GM18498 (cell line): Measurements from ENCODE around the gene CCDC88B.
A peak's percentile ranks its signal among the peaks of the same experiment; 100 is the strongest.

Experiments used
- ATAC-seq: cut with Tn5 transposase; IDR thresholded peaks from one replicate; pipeline ENCODE4 v1.9.1; 2021; ENCODE audit warnings: mild to moderate bottlenecking, moderate library complexity; ENCODE audit not compliant: unreplicated experiment

Gene CCDC88B, protein sequence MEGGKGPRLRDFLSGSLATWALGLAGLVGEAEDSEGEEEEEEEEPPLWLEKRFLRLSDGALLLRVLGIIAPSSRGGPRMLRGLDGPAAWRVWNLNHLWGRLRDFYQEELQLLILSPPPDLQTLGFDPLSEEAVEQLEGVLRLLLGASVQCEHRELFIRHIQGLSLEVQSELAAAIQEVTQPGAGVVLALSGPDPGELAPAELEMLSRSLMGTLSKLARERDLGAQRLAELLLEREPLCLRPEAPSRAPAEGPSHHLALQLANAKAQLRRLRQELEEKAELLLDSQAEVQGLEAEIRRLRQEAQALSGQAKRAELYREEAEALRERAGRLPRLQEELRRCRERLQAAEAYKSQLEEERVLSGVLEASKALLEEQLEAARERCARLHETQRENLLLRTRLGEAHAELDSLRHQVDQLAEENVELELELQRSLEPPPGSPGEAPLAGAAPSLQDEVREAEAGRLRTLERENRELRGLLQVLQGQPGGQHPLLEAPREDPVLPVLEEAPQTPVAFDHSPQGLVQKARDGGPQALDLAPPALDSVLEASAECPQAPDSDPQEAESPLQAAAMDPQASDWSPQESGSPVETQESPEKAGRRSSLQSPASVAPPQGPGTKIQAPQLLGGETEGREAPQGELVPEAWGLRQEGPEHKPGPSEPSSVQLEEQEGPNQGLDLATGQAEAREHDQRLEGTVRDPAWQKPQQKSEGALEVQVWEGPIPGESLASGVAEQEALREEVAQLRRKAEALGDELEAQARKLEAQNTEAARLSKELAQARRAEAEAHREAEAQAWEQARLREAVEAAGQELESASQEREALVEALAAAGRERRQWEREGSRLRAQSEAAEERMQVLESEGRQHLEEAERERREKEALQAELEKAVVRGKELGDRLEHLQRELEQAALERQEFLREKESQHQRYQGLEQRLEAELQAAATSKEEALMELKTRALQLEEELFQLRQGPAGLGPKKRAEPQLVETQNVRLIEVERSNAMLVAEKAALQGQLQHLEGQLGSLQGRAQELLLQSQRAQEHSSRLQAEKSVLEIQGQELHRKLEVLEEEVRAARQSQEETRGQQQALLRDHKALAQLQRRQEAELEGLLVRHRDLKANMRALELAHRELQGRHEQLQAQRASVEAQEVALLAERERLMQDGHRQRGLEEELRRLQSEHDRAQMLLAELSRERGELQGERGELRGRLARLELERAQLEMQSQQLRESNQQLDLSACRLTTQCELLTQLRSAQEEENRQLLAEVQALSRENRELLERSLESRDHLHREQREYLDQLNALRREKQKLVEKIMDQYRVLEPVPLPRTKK (N-terminal part only)

DNA sequence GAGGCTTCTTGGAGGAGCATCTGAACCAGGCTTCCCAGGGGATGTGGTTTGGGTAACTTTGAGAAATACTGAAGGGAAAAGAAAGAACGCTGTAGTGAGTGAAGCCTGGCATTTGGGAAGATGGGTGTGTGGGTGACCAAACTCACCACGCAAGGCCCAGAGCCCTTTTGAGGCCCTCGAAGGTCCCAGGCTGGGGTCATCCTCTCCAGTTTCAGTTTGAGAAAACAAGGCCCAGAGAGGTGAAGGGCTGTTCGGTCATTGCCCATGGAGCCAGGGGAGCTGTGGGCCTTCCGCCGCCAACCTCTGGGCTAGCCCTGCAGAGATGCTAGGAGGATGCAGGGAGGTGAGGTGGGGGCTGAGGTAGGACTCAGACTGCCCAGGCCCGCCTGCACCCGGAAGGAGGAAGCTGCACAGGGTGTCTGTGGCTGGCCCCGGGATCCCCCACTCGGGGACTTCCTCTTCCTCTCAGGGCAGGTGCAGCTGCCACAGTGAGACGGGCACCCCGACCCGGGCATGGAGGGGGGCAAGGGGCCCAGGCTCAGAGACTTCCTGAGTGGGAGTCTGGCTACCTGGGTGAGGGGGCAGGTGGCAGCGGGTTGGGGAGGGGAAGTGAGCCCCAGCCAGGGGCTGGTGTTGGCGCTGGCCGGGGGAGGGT is at the start of gene CCDC88B:
Gene CCDC88B, plus strand, starts transcription at position 451 of the 655 bp plus-strand sequence. Its CDS starts 63 bp downstream, at position 514.
- ATAC-seq = peak; percentile 58

DNA sequence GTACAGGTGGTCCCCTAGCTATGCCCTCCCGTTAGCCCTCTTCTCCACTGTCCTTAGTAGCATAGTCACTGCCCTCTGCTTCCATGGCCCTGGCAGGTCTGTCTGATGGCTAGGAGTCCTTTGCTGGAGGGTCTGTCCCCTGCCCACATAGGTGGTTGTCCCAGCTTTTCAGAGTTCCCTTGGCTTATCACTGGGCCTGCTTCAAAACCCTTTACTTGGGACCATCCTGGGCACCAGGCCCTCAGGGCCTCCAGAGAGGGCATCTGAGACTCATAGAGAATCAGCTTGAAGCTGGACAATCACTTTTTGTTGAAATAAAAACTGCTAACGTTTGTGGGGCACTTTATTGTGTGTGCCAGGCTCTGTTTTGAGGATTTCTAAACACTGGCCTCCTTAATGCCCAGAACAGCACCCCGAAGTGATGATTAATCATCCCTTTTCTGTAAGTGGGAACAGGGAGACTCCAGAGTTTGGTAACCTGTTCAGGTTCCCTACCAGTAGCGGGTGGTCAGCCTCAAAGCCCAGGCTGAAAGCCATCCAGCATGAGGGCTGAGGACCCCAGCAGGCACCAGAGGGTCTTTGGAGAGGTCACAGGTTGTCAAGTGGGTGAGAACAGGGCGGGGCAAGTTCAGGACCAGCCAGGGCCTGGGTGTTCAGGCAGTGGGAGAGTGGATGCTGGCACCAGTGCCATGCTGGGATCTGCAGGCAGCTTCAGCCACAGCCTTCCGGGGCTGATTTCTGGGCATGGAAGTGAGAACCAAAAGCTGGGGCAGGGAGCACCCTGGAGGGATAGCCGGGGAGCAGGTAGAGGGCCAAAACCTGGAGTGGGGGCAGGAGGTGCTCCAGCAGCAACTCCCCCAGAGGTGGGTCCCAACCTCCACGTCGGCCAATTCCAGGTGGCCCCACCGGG is 49.4 kb upstream of the CCDC88B start:
- ATAC-seq = no peak

DNA sequence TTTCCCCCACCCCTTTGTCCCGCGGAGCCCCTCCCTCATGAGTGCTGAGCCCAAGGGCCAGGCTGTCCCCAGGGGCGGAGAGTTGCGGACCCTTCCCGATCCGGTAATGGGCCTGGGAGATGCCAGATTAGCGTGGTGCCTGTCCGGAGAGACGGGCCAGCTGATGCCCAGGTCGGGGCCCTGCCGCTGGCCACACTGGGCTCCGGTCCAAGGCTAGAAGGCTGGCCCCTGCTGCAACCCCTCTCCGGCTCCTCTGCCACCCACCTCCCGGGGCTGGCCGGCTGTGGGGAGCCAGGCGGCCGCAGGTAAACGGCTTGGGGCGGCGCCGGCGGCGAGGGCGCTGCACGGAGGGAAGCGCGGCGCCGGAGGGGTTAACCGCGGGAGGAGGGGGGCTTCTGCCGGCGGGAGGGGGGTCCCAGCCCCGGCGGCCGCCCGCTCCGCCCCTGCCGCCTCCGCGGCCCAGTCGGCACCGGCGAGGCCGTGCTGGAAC is 48.7 kb upstream of the CCDC88B start, which contains the start of gene KCNK4:
Gene KCNK4, plus strand, starts transcription at position 41 of the 490 bp plus-strand sequence. CDS start 1,717 bp downstream, outside the sequence.
- ATAC-seq = no peak

DNA sequence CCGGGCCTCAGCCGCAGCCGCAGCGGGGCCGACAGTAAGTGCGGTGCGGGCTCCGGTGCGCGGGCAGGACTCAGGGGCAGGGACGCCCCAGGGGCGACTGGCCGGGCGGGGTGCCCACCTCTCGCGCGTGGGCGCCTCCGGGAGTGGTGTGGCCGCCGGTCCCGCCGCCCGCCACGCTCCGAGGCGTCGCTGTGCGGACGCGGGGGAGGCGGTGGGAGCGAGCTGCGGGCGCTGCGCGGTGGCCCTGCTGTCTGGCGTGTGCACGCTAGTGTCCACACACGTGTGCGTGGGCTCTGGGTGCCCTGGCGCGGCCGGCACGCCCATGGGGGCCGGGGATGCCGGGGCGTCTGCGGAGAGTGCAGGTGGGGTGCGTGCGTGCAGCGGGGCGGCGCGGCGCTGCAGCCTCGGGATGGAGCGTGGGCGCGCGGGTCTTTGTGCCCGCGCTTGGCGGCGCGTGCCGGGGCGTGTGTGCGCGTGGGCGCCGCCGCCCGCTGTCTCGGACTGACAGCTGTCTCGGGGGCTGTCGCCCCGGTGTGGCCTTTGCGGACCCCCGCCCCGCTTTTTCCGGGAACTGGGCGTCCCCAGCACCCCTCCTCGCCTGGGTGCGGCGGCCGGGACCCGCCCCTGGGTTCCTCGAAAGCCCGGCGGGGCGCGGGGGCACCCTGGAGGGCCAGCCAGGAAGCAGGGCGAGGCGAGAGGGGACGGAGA is 48.1 kb upstream of the CCDC88B start:
- no peak for ATAC-seq

DNA sequence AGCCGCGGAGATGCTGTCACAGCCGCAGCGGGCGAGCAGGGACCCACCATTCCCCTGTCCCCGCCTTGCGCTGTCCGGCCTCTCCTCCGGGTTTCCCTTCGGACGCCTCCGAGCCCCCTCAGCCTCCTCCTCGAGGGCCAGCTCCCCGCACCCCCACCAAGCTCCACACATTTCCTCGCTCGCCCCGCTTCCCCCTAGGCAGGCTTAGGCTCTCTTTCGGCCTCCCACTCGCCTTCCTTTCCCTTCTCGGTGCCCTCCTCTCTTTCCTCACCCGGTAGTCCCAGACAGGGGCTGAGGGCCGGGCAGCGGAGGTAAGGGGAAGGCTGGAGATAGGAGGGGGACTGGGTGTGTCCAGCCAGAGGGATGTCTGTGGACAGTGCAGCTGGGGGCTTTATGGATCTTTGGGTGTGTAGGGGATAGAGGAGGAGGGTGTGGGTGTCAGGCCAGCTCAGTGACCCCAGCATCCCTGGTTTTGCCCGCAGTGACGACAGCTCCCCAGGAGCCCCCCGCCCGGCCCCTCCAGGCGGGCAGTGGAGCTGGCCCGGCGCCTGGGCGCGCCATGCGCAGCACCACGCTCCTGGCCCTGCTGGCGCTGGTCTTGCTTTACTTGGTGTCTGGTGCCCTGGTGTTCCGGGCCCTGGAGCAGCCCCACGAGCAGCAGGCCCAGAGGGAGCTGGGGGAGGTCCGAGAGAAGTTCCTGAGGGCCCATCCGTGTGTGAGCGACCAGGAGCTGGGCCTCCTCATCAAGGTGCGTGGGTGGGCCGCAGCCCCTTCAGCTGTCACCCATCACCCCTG is 47.3 kb upstream of the CCDC88B start:
- no peak for ATAC-seq

DNA sequence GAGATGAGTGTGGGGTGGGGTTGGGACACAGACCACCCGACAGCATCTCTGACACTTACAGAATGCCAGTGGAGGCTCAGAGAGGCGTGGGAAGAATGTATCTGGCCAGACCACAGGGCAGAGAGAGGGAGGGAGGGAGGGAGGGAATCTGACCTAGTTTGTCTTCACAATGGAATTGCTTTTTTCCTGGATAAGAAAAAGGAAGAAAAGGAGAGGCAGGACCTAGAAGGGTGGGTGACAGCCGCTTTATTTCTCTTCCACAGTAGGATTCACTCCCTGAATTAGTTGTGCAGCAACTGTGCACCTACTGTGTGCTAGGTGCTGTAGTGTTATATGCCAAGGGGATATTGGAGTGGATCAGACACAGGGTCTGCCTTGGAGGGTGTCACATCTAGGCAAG is 45.2 kb upstream of the CCDC88B start:
- no peak for ATAC-seq

DNA sequence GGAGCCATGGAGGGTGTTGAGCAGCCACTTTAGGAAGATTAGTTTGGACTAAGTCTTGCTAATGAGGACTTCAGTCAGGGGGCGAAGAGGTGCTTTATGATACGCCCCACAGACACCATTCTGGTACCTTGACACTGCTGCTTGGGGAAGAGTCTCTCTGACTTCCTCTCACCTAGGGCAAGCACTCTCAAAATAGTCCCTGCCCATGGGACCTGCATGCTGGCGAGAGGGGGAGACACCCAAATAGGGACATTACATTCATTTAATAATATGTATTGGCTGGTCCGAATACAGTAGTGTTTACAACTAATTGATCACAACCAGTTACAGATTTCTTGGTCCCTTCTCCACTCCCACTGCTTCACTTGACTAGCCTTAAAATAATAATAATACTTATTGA is 44.2 kb upstream of the CCDC88B start:
- no peak for ATAC-seq

DNA sequence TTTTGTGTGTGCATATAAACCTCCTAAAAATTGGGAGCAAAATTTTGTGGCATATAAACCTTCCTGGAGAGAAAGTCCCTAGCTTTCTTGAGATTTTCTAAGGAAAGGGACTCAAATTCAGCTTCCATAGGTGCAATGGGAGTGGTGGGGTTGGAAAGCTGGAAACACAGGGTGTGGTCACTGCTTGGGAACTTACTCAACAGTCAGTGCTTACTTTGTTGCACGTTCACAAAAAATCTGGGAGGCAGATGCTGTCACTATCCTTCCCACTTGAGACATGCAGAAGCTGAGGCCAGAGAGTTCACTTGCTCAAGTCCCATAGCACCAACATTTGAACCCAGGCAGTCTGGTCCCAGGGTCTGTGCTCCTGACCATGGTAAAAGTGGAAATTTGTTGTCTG is 43.8 kb upstream of the CCDC88B start:
- no peak for ATAC-seq

DNA sequence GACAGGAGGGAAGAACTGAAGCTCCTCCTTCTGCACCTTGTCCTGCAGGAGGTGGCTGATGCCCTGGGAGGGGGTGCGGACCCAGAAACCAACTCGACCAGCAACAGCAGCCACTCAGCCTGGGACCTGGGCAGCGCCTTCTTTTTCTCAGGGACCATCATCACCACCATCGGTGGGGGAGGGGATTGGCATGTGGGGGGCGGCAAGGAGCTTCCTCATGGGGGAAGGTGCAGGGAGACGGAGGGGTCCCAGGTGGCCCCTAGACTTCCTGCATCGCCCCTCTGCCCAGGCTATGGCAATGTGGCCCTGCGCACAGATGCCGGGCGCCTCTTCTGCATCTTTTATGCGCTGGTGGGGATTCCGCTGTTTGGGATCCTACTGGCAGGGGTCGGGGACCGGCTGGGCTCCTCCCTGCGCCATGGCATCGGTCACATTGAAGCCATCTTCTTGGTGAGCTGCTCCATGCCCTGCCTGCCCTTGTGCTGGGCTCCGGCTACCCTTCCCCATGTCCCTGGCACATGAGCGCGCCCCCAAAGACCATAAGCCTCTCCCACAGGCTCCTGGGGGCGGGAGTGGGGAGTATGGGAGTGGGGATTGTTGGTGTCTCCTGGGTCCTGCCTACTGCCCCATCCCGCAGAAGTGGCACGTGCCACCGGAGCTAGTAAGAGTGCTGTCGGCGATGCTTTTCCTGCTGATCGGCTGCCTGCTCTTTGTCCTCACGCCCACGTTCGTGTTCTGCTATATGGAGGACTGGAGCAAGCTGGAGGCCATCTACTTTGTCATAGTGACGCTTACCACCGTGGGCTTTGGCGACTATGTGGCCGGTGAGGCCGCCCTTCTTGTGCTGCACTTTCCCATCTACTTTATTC is 42.9 kb upstream of the CCDC88B start:
- ATAC-seq = no peak

DNA sequence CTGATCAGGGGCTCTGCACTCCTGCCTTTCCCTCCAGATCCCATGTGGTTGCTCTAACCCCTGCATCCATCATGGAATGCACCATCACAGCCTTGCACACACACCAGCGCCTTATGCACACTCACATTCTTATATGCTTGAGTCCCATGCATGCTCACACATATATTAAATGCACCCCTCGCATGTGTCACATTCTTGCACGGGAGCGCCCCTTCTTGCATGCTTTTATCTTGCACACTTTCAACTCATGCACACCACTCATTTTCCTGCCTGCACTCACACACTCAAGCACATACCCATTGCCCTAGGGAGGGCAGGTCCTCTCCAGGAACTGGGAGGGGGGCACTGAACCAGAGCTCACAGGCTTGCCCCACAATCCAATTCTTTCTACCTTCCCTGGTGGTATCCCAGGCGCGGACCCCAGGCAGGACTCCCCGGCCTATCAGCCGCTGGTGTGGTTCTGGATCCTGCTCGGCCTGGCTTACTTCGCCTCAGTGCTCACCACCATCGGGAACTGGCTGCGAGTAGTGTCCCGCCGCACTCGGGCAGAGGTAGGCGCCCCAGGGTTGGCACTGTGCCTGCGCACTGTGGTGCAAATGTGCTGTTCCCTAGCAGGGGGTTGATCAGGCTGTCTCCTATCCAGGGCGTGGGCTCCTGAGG is 42.2 kb upstream of the CCDC88B start:
- no peak for ATAC-seq

DNA sequence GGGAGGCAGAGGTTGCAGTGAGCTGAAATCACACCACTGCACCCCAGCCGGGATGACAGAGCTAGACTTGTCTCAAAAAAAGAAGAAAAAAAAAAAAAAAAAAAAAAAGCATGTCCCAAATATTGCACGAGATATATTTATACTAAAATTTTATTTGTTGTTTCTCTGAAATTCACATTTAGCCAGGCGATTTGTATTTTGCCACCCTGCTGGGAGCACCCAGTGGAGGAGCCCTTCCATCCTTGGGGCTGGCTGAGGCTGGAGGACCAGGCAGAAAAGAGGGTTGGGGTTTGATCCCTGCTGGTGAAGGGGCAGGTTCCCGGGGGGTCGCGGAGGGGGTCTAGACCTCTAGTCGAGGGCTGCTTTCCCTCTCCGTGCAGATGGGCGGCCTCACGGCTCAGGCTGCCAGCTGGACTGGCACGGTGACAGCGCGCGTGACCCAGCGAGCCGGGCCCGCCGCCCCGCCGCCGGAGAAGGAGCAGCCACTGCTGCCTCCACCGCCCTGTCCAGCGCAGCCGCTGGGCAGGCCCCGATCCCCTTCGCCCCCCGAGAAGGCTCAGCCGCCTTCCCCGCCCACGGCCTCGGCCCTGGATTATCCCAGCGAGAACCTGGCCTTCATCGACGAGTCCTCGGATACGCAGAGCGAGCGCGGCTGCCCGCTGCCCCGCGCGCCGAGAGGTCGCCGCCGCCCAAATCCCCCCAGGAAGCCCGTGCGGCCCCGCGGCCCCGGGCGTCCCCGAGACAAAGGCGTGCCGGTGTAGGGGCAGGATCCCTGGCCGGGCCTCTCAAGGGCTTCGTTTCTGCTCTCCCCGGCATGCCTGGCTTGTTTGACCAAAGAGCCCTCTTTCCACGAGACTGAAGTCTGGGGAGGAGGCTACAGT is 40.8 kb upstream of the CCDC88B start:
- no peak for ATAC-seq

DNA sequence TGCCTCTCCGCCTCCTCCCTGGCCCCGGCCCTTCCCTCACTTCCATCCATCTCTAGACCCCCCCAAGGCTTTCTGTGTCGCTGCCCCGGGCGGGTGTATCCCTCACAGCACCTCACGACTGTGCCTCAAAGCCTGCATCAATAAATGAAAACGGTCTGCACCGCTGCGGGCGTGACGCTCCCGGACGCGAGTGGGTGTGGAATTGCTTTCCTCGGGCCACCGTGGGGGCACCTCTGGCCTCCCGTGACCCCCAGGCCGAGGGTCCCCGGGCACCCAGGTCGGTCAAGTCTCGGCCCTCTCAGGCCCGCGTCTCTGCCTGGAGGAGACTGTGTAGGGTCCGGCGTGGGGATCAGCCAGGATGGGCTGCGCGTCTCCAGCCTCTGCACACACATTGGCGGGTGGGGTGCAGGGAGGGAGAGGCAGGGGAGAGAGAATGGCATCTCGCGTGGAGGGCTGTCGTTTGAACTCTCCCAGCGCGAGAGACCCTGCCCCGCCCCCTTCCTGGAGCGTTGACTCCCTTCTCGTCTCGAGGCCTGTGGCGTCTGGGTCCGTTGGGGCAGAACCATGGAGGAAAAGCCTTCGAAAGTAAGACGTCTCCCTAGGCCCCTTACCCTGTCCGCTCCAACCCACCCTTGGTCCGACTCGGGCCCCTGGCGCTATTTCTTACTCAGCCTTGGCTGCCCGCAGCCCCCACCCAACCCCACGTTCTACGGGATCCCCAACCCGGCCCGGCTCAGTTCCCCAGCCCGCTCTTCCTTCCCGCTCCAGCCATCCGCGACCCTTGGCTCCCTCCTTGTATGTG is 40.0 kb upstream of the CCDC88B start, which contains the start of gene CATSPERZ:
Gene CATSPERZ, plus strand, starts transcription at position 512 of the 802 bp plus-strand sequence. Its CDS starts 53 bp downstream, at position 565.
- ATAC-seq = no peak

DNA sequence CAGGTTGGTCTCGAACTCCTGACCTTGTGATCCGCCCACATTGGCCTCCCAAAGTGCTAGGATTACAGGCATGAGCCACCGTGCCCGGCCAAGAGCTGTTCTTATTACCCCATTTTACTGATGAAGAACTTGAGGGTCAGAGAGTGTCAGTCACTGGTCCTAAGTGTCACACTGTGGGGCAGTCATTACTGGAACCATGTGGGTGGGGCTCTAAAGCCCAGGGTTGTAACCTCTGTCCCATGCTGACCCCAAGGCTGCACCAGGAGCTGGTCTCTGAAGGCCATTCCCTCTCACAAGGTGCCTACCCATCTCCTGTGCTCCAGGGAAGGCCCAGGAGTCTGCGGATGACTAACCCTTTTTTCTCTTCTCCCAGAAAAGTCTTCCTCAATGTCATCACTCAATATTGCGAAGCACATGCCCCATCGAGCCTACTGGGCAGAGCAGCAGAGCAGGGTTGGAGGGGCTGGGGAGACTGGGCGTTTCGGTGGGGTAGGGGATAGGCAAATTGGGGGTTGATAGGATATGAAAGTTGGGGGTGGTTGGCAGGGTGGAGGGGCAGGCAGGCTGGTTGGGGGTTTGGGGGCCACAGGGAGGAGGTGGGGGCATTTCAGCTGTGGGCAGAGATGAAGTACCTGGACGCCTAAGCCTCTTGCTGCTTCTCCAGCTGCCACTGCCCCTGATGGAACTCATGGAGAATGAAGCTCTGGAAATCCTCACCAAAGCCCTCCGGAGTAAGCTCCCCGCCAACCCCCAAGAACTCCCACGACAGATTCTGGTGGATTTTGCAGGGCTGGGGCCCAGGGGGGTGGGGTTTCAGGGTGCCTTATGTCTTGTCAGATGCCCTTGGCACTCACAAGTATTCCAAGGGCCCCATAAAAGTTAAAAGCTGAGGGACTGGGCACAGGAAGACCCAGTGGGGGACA is 36.6 kb upstream of the CCDC88B start:
- no peak for ATAC-seq
